DOHH2 (cell line): ENCODE measurements around the gene TNFRSF6B.

Experiments
- H3F3A ChIP-seq: fragments of 200-600 bp; sonication (generic), shearing (Covaris generic); 2 replicates; pipeline ENCODE4 v1.6.0; 2016; ENCODE audit warnings: antibody characterized with exemption, mild to moderate bottlenecking; ENCODE audit not compliant: control insufficient read depth, insufficient read depth
- H3K27ac ChIP-seq: fragments of 200-600 bp; sonication (generic); 2 replicates; pipeline ENCODE4 v1.5.1; 2014; ENCODE audit warnings: low read depth, mild to moderate bottlenecking, low read length, moderate library complexity
- H3K27me3 ChIP-seq: fragments of 200-600 bp; sonication (generic); 2 replicates; pipeline ENCODE4 v1.6.1; 2014; ENCODE audit warnings: mild to moderate bottlenecking, low read length, mixed read lengths; ENCODE audit not compliant: control insufficient read depth
- H3K36me3 ChIP-seq: fragments of 200-600 bp; sonication (generic); 2 replicates; pipeline ENCODE4 v1.6.1; 2014; ENCODE audit warnings: mild to moderate bottlenecking, low read length, moderate library complexity, mixed read lengths; ENCODE audit not compliant: control insufficient read depth
- H3K4me1 ChIP-seq: fragments of 200-600 bp; sonication (generic); 2 replicates; pipeline ENCODE4 v1.6.1; 2014; ENCODE audit warnings: mild to moderate bottlenecking, low read length, mixed read lengths; ENCODE audit not compliant: control insufficient read depth
- H3K4me2 ChIP-seq: fragments of 200-600 bp; sonication (generic); 2 replicates; pipeline ENCODE4 v1.6.0; 2014; ENCODE audit warnings: mild to moderate bottlenecking, low read length, moderate library complexity
- H3K4me3 ChIP-seq: fragments of 200-600 bp; sonication (generic); 2 replicates; pipeline ENCODE4 v1.5.1; 2014; ENCODE audit warnings: mild to moderate bottlenecking, low read length, mixed read lengths
- H3K79me2 ChIP-seq: fragments of 200-600 bp; sonication (generic); 2 replicates; pipeline ENCODE4 v1.6.1; 2014; ENCODE audit warnings: mild to moderate bottlenecking, low read length, mixed read lengths; ENCODE audit not compliant: control insufficient read depth
- H3K9me2 ChIP-seq: fragments of 200-600 bp; sonication (generic); replicated peaks from 2 replicates; pipeline ENCODE4 v1.6.1; 2014; ENCODE audit warnings: mild to moderate bottlenecking, low read length, mixed read lengths; ENCODE audit not compliant: control insufficient read depth
- H3K9me3 ChIP-seq: fragments of 200-600 bp; sonication (generic); 2 replicates; pipeline ENCODE4 v1.6.1; 2014; ENCODE audit warnings: antibody characterized with exemption, low read length, mixed read lengths; ENCODE audit not compliant: control insufficient read depth, insufficient read depth
- H4K20me1 ChIP-seq: fragments of 200-600 bp; sonication (generic); 2 replicates; pipeline ENCODE4 v1.6.0; 2014; ENCODE audit warnings: low read depth, mild to moderate bottlenecking, antibody characterized with exemption, low read length, moderate library complexity; ENCODE audit not compliant: control insufficient read depth, insufficient read depth
- EZH2phosphoT487 ChIP-seq: fragments of 200-600 bp; sonication (generic); IDR thresholded peaks from 2 replicates; pipeline ENCODE4 v1.6.1; 2017; ENCODE audit warnings: borderline replicate concordance, mild to moderate bottlenecking, antibody characterized with exemption, low read length, moderate library complexity, mixed read lengths
- TF ChIP-seq, protein P1 (sequence below): fragments of 200-600 bp; sonication (generic); IDR thresholded peaks from one replicate; pipeline ENCODE4 v1.5.1; 2014; ENCODE audit warnings: antibody characterized with exemption, mild to moderate bottlenecking, low read depth, low read length; ENCODE audit not compliant: poor library complexity, severe bottlenecking

Gene TNFRSF6B

DNA sequence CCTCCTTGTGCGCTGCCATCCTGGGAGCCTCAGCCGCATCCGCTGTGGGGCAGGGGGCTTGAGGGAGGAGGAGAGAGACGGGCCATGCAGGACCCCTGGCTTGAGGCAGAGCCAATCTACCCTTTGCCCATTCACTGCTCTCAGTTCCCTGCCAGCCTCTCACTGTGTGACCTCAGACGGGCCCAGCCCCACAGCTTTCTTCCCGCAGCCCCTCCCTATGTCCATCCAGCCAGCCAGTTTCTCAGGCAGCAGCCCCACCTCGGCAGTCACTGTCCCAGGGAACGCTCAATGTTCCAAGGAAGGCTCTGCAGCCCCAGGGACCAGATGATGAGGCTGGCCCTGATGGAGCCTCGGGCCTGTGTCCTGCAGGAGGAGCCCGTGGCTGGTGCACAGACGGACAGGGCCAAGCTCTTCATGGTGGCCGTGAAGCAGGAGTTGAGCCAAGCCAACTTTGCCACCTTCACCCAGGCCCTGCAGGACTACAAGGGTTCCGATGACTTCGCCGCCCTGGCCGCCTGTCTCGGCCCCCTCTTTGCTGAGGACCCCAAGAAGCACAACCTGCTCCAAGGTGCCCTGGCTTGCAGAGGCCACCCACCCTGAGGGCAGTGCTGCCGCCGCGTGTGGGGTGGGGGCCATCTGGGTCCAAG is 3.9 kb upstream of the TNFRSF6B start:
- Histone ChIP-seq H3K79me2 (no peaks in the 10 kb centered on the region), H3K9me2 (no peaks in the 10 kb centered on the region), H3F3A (no peaks in the 10 kb centered on the region), H3K9me3 (no peaks in the 10 kb centered on the region), H3K4me3 (no peak overlapping the region), H3K36me3 (peaks cover 12% of the 10 kb centered on the region), H3K27me3 (no peaks in the 10 kb centered on the region), H3K27ac (no peak overlapping the region), H3K4me1 (no peaks in the 10 kb centered on the region), H3K4me2 (no peak overlapping the region), H4K20me1 (no peaks in the 10 kb centered on the region)
- TF ChIP-seq, protein P1, sequence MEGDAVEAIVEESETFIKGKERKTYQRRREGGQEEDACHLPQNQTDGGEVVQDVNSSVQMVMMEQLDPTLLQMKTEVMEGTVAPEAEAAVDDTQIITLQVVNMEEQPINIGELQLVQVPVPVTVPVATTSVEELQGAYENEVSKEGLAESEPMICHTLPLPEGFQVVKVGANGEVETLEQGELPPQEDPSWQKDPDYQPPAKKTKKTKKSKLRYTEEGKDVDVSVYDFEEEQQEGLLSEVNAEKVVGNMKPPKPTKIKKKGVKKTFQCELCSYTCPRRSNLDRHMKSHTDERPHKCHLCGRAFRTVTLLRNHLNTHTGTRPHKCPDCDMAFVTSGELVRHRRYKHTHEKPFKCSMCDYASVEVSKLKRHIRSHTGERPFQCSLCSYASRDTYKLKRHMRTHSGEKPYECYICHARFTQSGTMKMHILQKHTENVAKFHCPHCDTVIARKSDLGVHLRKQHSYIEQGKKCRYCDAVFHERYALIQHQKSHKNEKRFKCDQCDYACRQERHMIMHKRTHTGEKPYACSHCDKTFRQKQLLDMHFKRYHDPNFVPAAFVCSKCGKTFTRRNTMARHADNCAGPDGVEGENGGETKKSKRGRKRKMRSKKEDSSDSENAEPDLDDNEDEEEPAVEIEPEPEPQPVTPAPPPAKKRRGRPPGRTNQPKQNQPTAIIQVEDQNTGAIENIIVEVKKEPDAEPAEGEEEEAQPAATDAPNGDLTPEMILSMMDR, result no peak
- no peak for TF ChIP-seq EZH2phosphoT487

GRCh38 chr20:63693083-63693732 is 3.2 kb upstream of the TNFRSF6B start:
- Histone ChIP-seq H3K4me1 (no peaks in the 10 kb centered on the region), H3K9me3 (no peaks in the 10 kb centered on the region), H4K20me1 (no peaks in the 10 kb centered on the region), H3K36me3 (peaks cover 12% of the 10 kb centered on the region), H3K4me3 (no peak overlapping the region), H3K27me3 (no peaks in the 10 kb centered on the region), H3K79me2 (no peaks in the 10 kb centered on the region), H3K4me2 (no peak overlapping the region), H3K27ac (no peak overlapping the region), H3K9me2 (no peaks in the 10 kb centered on the region), H3F3A (no peaks in the 10 kb centered on the region)
- TF ChIP-seq, protein P1, result no peak
- no peak for TF ChIP-seq EZH2phosphoT487

DNA sequence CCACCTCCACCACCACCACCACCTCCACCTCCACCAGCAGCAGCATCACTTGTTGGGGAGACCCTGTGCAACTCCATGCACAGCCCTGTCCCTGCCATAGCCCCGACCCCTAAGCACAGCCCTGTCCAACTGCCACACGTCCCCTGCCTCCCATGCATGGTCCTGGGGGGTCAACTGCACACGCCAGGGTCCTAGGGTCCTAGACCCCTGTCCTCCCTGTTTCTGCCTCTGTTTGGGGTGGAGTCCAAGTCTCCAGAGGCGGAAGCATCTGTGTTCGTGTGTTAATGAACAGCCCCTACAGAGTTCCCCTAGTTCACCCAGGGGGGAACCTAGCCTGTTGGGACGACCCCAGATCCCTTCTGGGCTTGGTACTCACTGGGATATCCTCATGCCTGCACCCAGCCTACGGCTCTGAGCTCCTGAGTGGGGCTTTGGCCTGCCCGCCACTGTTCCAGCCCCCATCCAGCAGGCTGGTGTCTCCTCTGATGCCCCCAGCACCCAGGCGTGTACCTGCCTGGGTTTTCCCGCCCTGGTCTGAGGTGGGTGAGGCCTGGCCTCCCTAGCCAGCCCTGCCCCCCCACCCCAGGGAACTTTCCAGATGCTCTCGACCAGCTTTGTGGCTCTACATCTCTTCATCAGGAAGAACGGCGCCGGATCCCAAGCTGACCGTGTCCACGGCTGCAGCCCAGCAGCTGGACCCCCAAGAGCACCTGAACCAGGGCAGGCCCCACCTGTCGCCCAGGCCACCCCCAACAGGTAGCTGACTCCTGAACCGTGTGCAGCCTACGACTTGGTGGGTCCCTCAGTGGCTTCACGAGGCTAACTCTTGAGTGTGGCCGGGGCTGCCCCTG is 2.5 kb upstream of the TNFRSF6B start:
- Histone ChIP-seq H3K27me3 (no peaks in the 10 kb centered on the region), H3K4me1 (peaks cover 3% of the 10 kb centered on the region), H3K4me3 (no peak overlapping the region), H3K79me2 (no peaks in the 10 kb centered on the region), H3F3A (no peaks in the 10 kb centered on the region), H3K9me2 (no peaks in the 10 kb centered on the region), H3K9me3 (no peaks in the 10 kb centered on the region), H3K4me2 (no peak overlapping the region), H4K20me1 (no peaks in the 10 kb centered on the region), H3K27ac (no peak overlapping the region), H3K36me3 (peaks cover 12% of the 10 kb centered on the region)
- TF ChIP-seq, protein P1, result no peak
- TF ChIP-seq EZH2phosphoT487, result no peak
